Heart left ventricle (tissue), 16 donors: Measurements from ENCODE around the gene CXCR5. TPM values are rescaled to one million over a fixed set of nuclear protein-coding genes. Genes with fewer than 3 reads are reported as not detected.

Experiments
- ATAC-seq, 4 donors: fragments of 200-7000 bp; cut with Tn5 transposase; one replicate each; pipeline ENCODE4 v1.9.1; 2020 to 2022; ENCODE audit warnings: moderate library complexity in 4 of 4, mild to moderate bottlenecking in 3 of 4, moderate number of reproducible peaks in 1 of 4
- DNase-seq, 5 donors: peaks; one replicate each; pipeline ENCODE4 v3.0.0-alpha.2; 2020
- H3K27ac ChIP-seq, 12 donors: fragments of 200-600 bp; sonication (generic) in 4 of 12; one replicate each; pipeline versions ENCODE4 v1.5.0 to v1.8.0; 2016 to 2022; ENCODE audit warnings: mild to moderate bottlenecking in 2 of 12
- H3K27me3 ChIP-seq, 9 donors: fragments of 200-600 bp; sonication (generic) in 2 of 9; one replicate each; pipeline versions ENCODE4 v1.5.1 to v1.8.0; 2016 to 2022; ENCODE audit warnings: mild to moderate bottlenecking in 3 of 9
- H3K36me3 ChIP-seq, 9 donors: fragments of 200-600 bp; sonication (generic) in 2 of 9; one replicate each; pipeline versions ENCODE4 v1.5.0 to v1.8.0; 2018 to 2022; ENCODE audit warnings: mild to moderate bottlenecking in 2 of 9
- H3K4me1 ChIP-seq, 12 donors: fragments of 200-600 bp; sonication (generic) in 4 of 12; one replicate each; pipeline versions ENCODE4 v1.5.0 to v1.8.0; 2016 to 2022; ENCODE audit warnings: mild to moderate bottlenecking in 3 of 12
- H3K4me3 ChIP-seq, 12 donors: fragments of 200-600 bp; sonication (generic) in 4 of 12; one replicate each; pipeline versions ENCODE4 v1.5.0 to v1.8.0; 2017 to 2022; ENCODE audit warnings: mild to moderate bottlenecking in 9 of 12, moderate library complexity in 4 of 12
- H3K9me3 ChIP-seq, 12 donors: fragments of 200-600 bp; sonication (generic) in 4 of 12; one replicate each; pipeline versions ENCODE4 v1.5.0 to v1.8.0; 2016 to 2022; ENCODE audit warnings: mild to moderate bottlenecking in 1 of 12
- CTCF ChIP-seq, 12 donors: fragments of 200-600 bp; sonication (generic) in 4 of 12; IDR thresholded peaks; one replicate each; pipeline versions ENCODE4 v1.5.0 to v1.8.0; 2018 to 2022; ENCODE audit warnings: antibody characterized with exemption in 12 of 12, mild to moderate bottlenecking in 5 of 12
- POLR2A ChIP-seq, 2 donors: fragments of 450-650 bp; IDR thresholded peaks; one replicate each; pipeline ENCODE4 v1.6.1; 2017; ENCODE audit warnings: antibody characterized with exemption in 2 of 2, mild to moderate bottlenecking in 2 of 2, moderate library complexity in 2 of 2
- WGBS, 4 donors: extraction: QIAGEN DNeasy Blood & Tissue Kit in 2 of 4; methylation state at CpG; one replicate each; pipeline versions ENCODE4 v1.1.5 to v1.1.7; 2013 to 2018; 5-methylcytosine and 5-hydroxymethylcytosine counted together
- intact Hi-C, 10 donors: fragments of 100-400 bp; cut with DNase I; formaldehyde crosslinking; loops; one replicate each; pipeline versions ENCODE4 v1.11.1 to v1.14.2; 2022
- polyA plus RNA-seq, 2 donors: library from polyadenylated mRNA; stranded (reverse); fragments of 200-250 nt; gene quantifications; one replicate each; pipeline ENCODE4 v1.2.3, GENCODE V29; 2013
- total RNA-seq, 9 donors: library from RNA; depleted of rRNA in 2 of 9; stranded (reverse); fragments of >200 nt in 2 of 9; fragmentation: NEBNext Ultra II Directional in 3 of 9; extraction: Animal tissue kit (Norgen Biotek cat#: 25700) in 3 of 9; gene quantifications; one replicate each; pipeline versions ENCODE4 v1.1.0 to v1.2.4, GENCODE V29; 2016 to 2023
- donor health status: ischemic (EF 13 %, LVEDD 7.1; RV severe dilation, severe dysfunction).
- donor health status: healthy with polysubstance abuse.
- donor health status: DM: no; HTN: yes; CAD: no.
- donor health status: DM: no; HTN: no; CAD: no.
- donor health status: ischemic (EF 25% LVEDD 6.9; RV normal size, moderate dysfunction).
- donor health status: ischemic (EF 25% LVEDD 5.7; RV mildly dilated, moderate dysfunction).
- donor health status: healthy.
- donor health status: DM: yes; HTN: yes; CAD: no.
- donor health status: ischemic (EF 35%, LVEDD 5.7; RV mildly dilated, moderate dysfunction).
- donor health status: nonischemic (EF 11% LVEDD 7.7; RV severe dilation, severe dysfunction).
- donor health status: DM: yes; HTN: yes; CAD: no.
- donor health status: PGD.
- donor health status: ischemic (EF 29% LVEDD 5.4; RV normal size, mild dysfunction).
- donor health status: nonischemic (EF 23%, LVEDD 6.1; RV moderate dilation, normal function).

Gene CXCR5
- total and polyA plus RNA-seq, 11 donors, result 0.11 to 0.27 (median 0.25) TPM; not detected in 8

GRCh38 chr11:118843565-118843964 is 40.1 kb upstream of the CXCR5 start:
- Histone ChIP-seq H3K4me1 (peaks cover 0 to 13% (median 0%) of the 10 kb centered on the region in 12 donors), H3K9me3 (no peaks in the 10 kb centered on the region), H3K4me3 (no peak overlapping the region), H3K36me3 (no peaks in the 10 kb centered on the region), H3K27ac (no peak overlapping the region), H3K27me3 (no peaks in the 10 kb centered on the region)
- no peak for ATAC-seq
- TF ChIP-seq POLR2A (IDR thresholded peaks at IDR 0.05) (no peak), CTCF (IDR thresholded peaks at IDR 0.05) (no peak)
- intact Hi-C loops, result no loop called here
- 78 to 89% (median 82%) methylated on average over 2 of the region's 2 CpGs for WGBS, 4 donors
- DNase-seq, result no peak

GRCh38 chr11:118845369-118845768 is 38.3 kb upstream of the CXCR5 start:
- H3K36me3 ChIP-seq, result no peaks in the 10 kb centered on the region
- no peak overlapping the region for H3K4me3 ChIP-seq
- H3K9me3 ChIP-seq, result no peaks in the 10 kb centered on the region
- no peak for DNase-seq
- no peak for TF ChIP-seq CTCF (IDR thresholded peaks at IDR 0.05)
- TF ChIP-seq POLR2A (IDR thresholded peaks at IDR 0.05), result no peak
- no peaks in the 10 kb centered on the region for H3K27me3 ChIP-seq
- H3K27ac ChIP-seq, result no peak overlapping the region
- peaks cover 0 to 4% (median 0%) of the 10 kb centered on the region in 12 donors for H3K4me1 ChIP-seq
- no peak for ATAC-seq
- intact Hi-C loops, result no loop called here

GRCh38 chr11:118846181-118846935 is 37.3 kb upstream of the CXCR5 start:
- intact Hi-C loops, result no loop called here
- no peak for ATAC-seq
- DNase-seq, result no peak

GRCh38 chr11:118849825-118850224 is 33.9 kb upstream of the CXCR5 start:
- H3K4me3 ChIP-seq, result no peak overlapping the region
- intact Hi-C loops, result no loop called here
- ATAC-seq (no peak), DNase-seq (no peak)
- H3K27me3 ChIP-seq, result no peaks in the 10 kb centered on the region
- no peaks in the 10 kb centered on the region for H3K4me1 ChIP-seq
- no peak for TF ChIP-seq POLR2A (IDR thresholded peaks at IDR 0.05)
- TF ChIP-seq CTCF (IDR thresholded peaks at IDR 0.05), result no peak
- no peaks in the 10 kb centered on the region for H3K9me3 ChIP-seq
- WGBS, 4 donors, result 86 to 95% (median 91%) methylated on average over 4 of the region's 4 CpGs
- no peak overlapping the region for H3K27ac ChIP-seq
- no peaks in the 10 kb centered on the region for H3K36me3 ChIP-seq

More at GRCh38 chr11:118846181-118846935, 37.3 kb upstream of the CXCR5 start:
- no peak overlapping the region for H3K4me3 ChIP-seq
- H3K27ac ChIP-seq, result no peak overlapping the region
- TF ChIP-seq CTCF (IDR thresholded peaks at IDR 0.05) (no peak), POLR2A (IDR thresholded peaks at IDR 0.05) (no peak)
- 79 to 92% (median 88%) methylated on average over 3 of the region's 3 CpGs for WGBS, 4 donors
- H3K36me3 ChIP-seq, result no peaks in the 10 kb centered on the region
- no peaks in the 10 kb centered on the region for H3K9me3 ChIP-seq
- H3K27me3 ChIP-seq, result no peaks in the 10 kb centered on the region
- H3K4me1 ChIP-seq, result peaks cover 0 to 4% (median 0%) of the 10 kb centered on the region in 12 donors
